ENCODE results near the gene IGFBP6. TPM values are rescaled to one million over a fixed set of nuclear protein-coding genes. Genes with fewer than 3 reads are reported as not detected.

Gene IGFBP6
- total RNA-seq, 1 experiment from 2014 or later = 7.3 TPM

DNA sequence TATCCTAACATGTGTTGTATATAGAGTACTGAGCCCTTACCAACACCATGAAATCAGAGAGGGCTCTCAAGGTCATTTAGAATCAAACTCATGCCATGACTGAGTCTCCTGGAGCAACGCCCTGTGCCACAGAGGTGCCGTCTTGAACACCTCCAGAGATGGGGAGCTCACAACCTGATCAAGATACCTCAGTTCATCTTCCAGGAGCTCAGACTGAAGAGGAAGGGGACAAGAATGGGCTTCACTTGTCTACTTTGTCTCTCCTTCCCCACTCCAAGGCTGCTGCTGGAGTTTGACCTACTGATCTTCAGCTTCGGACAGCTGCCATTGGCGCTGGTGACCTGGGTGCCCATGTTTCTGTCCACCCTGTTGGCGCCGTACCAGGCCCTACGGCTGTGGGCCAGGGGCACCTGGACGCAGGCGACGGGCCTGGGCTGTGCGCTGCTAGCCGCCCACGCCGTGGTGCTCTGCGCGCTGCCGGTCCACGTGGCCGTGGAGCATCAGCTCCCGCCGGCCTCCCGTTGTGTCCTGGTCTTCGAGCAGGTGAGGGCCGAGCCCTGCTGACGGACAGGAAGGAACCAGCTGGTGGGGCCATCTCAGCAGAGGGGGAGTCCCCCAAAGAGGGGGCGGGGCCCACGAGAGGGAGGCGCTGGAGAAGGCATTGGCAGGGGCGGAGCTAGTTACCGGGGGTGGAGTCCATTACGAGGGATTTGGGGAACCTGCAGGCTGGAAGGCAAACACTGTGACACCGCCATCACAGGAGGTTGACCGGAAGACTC, 17.8 kb downstream of the IGFBP6 start:
- ChIA-PET POLR2A (ENCODE audit: low non-redundant PET) (no interaction called here), CTCF (no interaction called here)
- Histone ChIP-seq H3K4me3 (ENCODE audit: low read depth, low read length, poor library complexity, severe bottlenecking) (no peak overlapping the region), H3K9me3 (ENCODE audit: low read depth, low read length, poor library complexity, severe bottlenecking) (no peaks in the 10 kb centered on the region), H3K27ac (ENCODE audit: low read depth, low read length, poor library complexity, severe bottlenecking) (no peak overlapping the region), H3K27me3 (replicated peaks; ENCODE audit: insufficient read depth, low read depth, low read length, poor library complexity) (no peaks in the 10 kb centered on the region), H3K4me1 (ENCODE audit: insufficient read depth, low read length, poor library complexity, severe bottlenecking) (no peaks in the 10 kb centered on the region), H3K36me3 (ENCODE audit: insufficient read depth, low read length, poor library complexity, severe bottlenecking) (no peaks in the 10 kb centered on the region)
- no TSS peak for BruUV-seq (replicated peaks)
- TF ChIP-seq, protein P1, sequence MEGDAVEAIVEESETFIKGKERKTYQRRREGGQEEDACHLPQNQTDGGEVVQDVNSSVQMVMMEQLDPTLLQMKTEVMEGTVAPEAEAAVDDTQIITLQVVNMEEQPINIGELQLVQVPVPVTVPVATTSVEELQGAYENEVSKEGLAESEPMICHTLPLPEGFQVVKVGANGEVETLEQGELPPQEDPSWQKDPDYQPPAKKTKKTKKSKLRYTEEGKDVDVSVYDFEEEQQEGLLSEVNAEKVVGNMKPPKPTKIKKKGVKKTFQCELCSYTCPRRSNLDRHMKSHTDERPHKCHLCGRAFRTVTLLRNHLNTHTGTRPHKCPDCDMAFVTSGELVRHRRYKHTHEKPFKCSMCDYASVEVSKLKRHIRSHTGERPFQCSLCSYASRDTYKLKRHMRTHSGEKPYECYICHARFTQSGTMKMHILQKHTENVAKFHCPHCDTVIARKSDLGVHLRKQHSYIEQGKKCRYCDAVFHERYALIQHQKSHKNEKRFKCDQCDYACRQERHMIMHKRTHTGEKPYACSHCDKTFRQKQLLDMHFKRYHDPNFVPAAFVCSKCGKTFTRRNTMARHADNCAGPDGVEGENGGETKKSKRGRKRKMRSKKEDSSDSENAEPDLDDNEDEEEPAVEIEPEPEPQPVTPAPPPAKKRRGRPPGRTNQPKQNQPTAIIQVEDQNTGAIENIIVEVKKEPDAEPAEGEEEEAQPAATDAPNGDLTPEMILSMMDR (conservative IDR thresholded peaks at IDR 0.05; ENCODE audit: low read depth, low read length) = no peak
- no peak for TF ChIP-seq EZH2 (IDR thresholded peaks at IDR 0.05; ENCODE audit: borderline replicate concordance, low read depth, low read length, poor library complexity, severe bottlenecking)
- DNase-seq (ENCODE audit: low spot score) = no peak
- intact Hi-C loops (cut with micrococcal nuclease; ENCODE audit: unreplicated experiment) = no loop called here

DNA sequence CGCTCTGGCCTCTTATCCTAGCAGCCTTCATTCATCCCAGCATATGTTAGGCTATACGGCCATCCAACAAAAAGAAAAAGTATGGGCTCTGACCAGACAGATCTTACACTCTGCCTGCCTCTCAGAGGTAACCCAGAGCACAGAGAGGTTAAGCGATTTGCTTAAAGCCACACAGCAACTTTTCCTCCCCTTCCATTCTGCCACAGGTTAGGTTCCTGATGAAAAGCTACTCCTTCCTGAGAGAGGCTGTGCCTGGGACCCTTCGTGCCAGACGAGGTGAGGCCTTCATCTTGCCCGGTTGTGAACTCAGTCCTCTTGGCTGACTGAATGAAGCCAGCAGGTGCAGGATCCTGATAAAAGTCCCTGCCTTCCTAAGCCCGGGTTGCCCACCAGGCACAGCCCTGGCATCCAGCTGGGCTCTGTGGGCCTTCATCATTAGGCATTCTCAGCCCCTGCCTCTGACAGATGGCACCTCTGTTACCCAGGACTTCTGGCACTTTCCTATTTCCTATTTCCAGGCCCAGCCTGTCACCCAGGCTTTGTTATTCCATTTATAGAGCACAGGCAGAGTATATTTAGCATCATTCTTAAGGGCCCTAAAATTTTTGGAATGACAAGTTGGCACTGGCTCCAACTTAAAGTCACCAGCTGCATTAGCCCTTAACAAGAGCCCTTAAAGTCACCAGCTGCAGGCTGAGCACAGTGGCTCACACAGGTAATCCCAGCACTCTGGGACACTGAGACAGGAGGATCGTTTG, 18.6 kb downstream of the IGFBP6 start:
- ChIA-PET POLR2A (ENCODE audit: low non-redundant PET) (no interaction called here), CTCF (no interaction called here)
- no peak for TF ChIP-seq EZH2 (IDR thresholded peaks at IDR 0.05; ENCODE audit: borderline replicate concordance, low read depth, low read length, poor library complexity, severe bottlenecking)
- TF ChIP-seq, protein P1 (conservative IDR thresholded peaks at IDR 0.05; ENCODE audit: low read depth, low read length) = no peak

DNA sequence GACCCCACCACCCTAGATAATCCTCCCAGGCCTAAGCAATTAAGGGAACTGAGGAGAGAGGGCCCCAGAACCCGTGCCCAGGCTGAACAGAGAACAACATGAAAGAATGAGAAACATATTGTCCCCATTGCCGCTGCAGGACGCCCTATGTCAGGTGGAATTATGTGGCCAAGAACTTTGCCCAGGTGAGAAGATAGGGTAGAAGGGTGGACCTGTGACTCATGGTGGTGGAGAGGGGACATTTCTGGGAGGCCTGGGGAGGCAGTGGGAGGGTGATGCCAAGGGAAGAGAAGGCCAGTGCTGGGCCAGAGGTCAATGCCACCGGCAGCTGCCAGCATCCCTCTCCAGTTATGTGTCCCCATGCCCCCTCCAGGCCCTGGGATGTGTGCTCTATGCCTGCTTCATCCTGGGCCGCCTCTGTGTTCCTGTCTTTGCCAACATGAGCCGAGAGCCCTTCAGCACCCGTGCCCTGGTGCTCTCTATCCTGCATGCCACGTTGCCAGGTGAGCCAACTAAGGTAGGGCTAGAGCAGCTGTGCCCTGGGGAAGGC, 21.4 kb downstream of the IGFBP6 start:
- intact Hi-C loops (cut with micrococcal nuclease; ENCODE audit: unreplicated experiment) = no loop called here
- no peak overlapping the region for H3K4me3 ChIP-seq (ENCODE audit: low read depth, low read length, poor library complexity, severe bottlenecking)
- no peaks in the 10 kb centered on the region for H3K4me1 ChIP-seq (ENCODE audit: insufficient read depth, low read length, poor library complexity, severe bottlenecking)
- TF ChIP-seq, protein P1 (conservative IDR thresholded peaks at IDR 0.05; ENCODE audit: low read depth, low read length) = no peak
- TF ChIP-seq EZH2 (IDR thresholded peaks at IDR 0.05; ENCODE audit: borderline replicate concordance, low read depth, low read length, poor library complexity, severe bottlenecking) = no peak
- POLR2A ChIA-PET (ENCODE audit: low non-redundant PET) = no interaction called here
- no peak for DNase-seq (ENCODE audit: low spot score)
- H3K36me3 ChIP-seq (ENCODE audit: insufficient read depth, low read length, poor library complexity, severe bottlenecking) = no peaks in the 10 kb centered on the region
- H3K27ac ChIP-seq (ENCODE audit: low read depth, low read length, poor library complexity, severe bottlenecking) = no peak overlapping the region
- H3K27me3 ChIP-seq (replicated peaks; ENCODE audit: insufficient read depth, low read depth, low read length, poor library complexity) = no peaks in the 10 kb centered on the region
- CTCF ChIA-PET = no interaction called here
- no TSS peak for BruUV-seq (replicated peaks)
- H3K9me3 ChIP-seq (ENCODE audit: low read depth, low read length, poor library complexity, severe bottlenecking) = no peaks in the 10 kb centered on the region

More for the DNA sequence above, 18.6 kb downstream of the IGFBP6 start:
- no peaks in the 10 kb centered on the region for H3K9me3 ChIP-seq (ENCODE audit: low read depth, low read length, poor library complexity, severe bottlenecking)
- no peak overlapping the region for H3K27ac ChIP-seq (ENCODE audit: low read depth, low read length, poor library complexity, severe bottlenecking)
- no peak overlapping the region for H3K4me3 ChIP-seq (ENCODE audit: low read depth, low read length, poor library complexity, severe bottlenecking)
- no TSS peak for BruUV-seq (replicated peaks)
- no peak for DNase-seq (ENCODE audit: low spot score)
- no peaks in the 10 kb centered on the region for H3K4me1 ChIP-seq (ENCODE audit: insufficient read depth, low read length, poor library complexity, severe bottlenecking)
- intact Hi-C loops (cut with micrococcal nuclease; ENCODE audit: unreplicated experiment) = no loop called here
- H3K27me3 ChIP-seq (replicated peaks; ENCODE audit: insufficient read depth, low read depth, low read length, poor library complexity) = no peaks in the 10 kb centered on the region
- no peaks in the 10 kb centered on the region for H3K36me3 ChIP-seq (ENCODE audit: insufficient read depth, low read length, poor library complexity, severe bottlenecking)

Data from A673 (cell line).